ENCODE results near the gene NKX2-8.

DNA sequence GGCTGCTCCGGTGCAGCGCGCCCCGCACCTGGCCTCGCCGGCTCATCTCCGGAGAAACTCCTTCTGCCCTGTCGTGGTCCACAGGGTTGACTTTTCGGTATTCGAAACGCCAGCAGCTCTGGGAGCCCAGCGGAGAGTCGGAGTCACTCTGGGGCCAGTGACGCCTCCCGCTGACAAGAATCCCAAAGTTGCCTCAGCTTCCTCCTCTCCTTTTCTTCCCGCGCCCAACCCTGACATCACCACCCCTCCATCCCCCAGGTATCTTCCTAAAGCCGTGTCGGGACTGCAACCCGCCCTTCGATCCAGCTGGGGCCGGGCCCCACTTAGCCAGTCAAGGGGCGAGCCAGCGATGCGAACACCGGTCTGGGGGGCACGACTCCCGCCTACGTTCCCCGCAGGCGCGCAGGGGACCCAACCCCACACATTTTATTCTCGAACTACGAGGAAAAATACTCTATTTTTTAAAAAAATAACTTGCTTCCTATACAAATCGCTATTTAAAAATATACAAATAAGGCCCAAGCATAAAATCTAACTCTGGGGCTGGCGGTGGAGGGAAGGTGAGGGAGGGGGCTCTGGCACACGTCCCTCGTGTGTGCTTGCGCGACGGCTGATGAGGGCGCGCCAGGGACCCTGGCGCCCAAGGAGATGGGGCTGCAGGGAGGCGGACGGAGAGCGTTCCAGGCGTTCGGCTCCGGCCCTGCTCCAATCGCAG lies 2.1 kb downstream of the NKX2-8 start:
- no peak for TF ChIP-seq ARNT (IDR thresholded peaks at IDR 0.05)
- no peak for TF ChIP-seq CTBP1 (IDR thresholded peaks at IDR 0.05; ENCODE audit: borderline replicate concordance)
- no peak for TF ChIP-seq FOXM1 (IDR thresholded peaks at IDR 0.05; ENCODE audit: borderline replicate concordance)
- TF ChIP-seq SP1 (IDR thresholded peaks at IDR 0.05): no peak
- no peak for TF ChIP-seq NFRKB (IDR thresholded peaks at IDR 0.05)
- TF ChIP-seq BHLHE40 (IDR thresholded peaks at IDR 0.05; ENCODE audit: borderline replicate concordance): no peak
- no peak for TF ChIP-seq SUZ12 (IDR thresholded peaks at IDR 0.05)
- TF ChIP-seq TARDBP (IDR thresholded peaks at IDR 0.05): no peak

Measured in HEK293T (cell line).